Bronchial epithelial cell (primary cell): ENCODE data around the gene SLC41A3. TPM values are rescaled to one million over a fixed set of nuclear protein-coding genes. Genes with fewer than 3 reads are reported as not detected.
A peak's percentile ranks its signal among the peaks of the same experiment; 100 is the strongest.

ENCODE experiments used
- DNase-seq: peaks from one replicate; pipeline ENCODE4 v3.0.0-alpha.2; 2010; ENCODE audit warnings: low read depth
- FAIRE-seq: peaks from 2 replicates; lab custom pipeline; 2011; peaks lifted over from hg19 to GRCh38; lab: Jason Lieb, UNC
- H3K27me3 ChIP-seq: 2 replicates; pipeline ENCODE4 v1.5.1; 2011; ENCODE audit warnings: low read length; ENCODE audit not compliant: control insufficient read depth, insufficient read depth
- H3K36me3 ChIP-seq: 2 replicates; pipeline ENCODE4 v1.5.1; 2011; ENCODE audit warnings: low read length; ENCODE audit not compliant: control insufficient read depth, insufficient read depth
- H3K4me3 ChIP-seq: 2 replicates; pipeline ENCODE4 v1.5.1; 2011; ENCODE audit warnings: mild to moderate bottlenecking, low read depth, low read length, control low read depth
- CTCF ChIP-seq: IDR thresholded peaks from 2 replicates; pipeline ENCODE4 v1.5.1; 2011; ENCODE audit warnings: mild to moderate bottlenecking, moderate library complexity, low read length, control low read depth, inconsistent platforms; ENCODE audit not compliant: insufficient read depth, severe bottlenecking
- total RNA-seq: library from RNA; depleted of rRNA; stranded (reverse); fragments of >200 nt; gene quantifications from 2 replicates; pipeline ENCODE4 v1.2.1, GENCODE V29; 2014

SLC41A3 gene
- total RNA-seq, 1 donor from 2014 or later, result 61.6 TPM

GRCh38 chr3:126058666-126059065 lies 25.3 kb downstream of the SLC41A3 start:
- no peak for TF ChIP-seq CTCF
- no peak for DNase-seq
- Histone ChIP-seq H3K36me3 (no peaks in the 10 kb centered on the region), H3K27me3 (no peaks in the 10 kb centered on the region), H3K4me3 (no peak overlapping the region)
- FAIRE-seq, result no peak

- FAIRE-seq (no peak), DNase-seq (no peak)
- Histone ChIP-seq H3K27me3 (no peaks in the 10 kb centered on the region), H3K4me3 (no peak overlapping the region), H3K36me3 (no peaks in the 10 kb centered on the region)
- no peak for TF ChIP-seq CTCF
Measured at GRCh38 chr3:126057936-126058335, 26.0 kb downstream of the SLC41A3 start.

GRCh38 chr3:126057501-126057819 lies 26.5 kb downstream of the SLC41A3 start:
- FAIRE-seq (no peak), DNase-seq (no peak)
- H3K36me3 ChIP-seq, result no peaks in the 10 kb centered on the region
- H3K4me3 ChIP-seq, result no peak overlapping the region
- no peaks in the 10 kb centered on the region for H3K27me3 ChIP-seq
- TF ChIP-seq CTCF, result no peak

GRCh38 chr3:126056681-126057500 lies 27.0 kb downstream of the SLC41A3 start:
- Histone ChIP-seq H3K4me3 (no peak overlapping the region), H3K27me3 (no peaks in the 10 kb centered on the region), H3K36me3 (no peaks in the 10 kb centered on the region)
- no peak for FAIRE-seq
- no peak for TF ChIP-seq CTCF
- DNase-seq, result peak; percentile 55

- no peak for DNase-seq
- FAIRE-seq, result no peak
Measured at GRCh38 chr3:126056088-126056487, 27.8 kb downstream of the SLC41A3 start.

More at GRCh38 chr3:126056088-126056487, 27.8 kb downstream of the SLC41A3 start:
- Histone ChIP-seq H3K36me3 (no peaks in the 10 kb centered on the region), H3K27me3 (no peaks in the 10 kb centered on the region), H3K4me3 (no peak overlapping the region)
- TF ChIP-seq CTCF, result no peak
